HG02973 (cell line): ENCODE data around the gene CCNY.
A peak's percentile ranks its signal among the peaks of the same experiment; 100 is the strongest.
"Not testable (repeated sequence)": the region's sequence is repeated elsewhere in the genome, so short reads cannot be mapped to it uniquely, and the experiment has no call there.

Experiments
- ATAC-seq: cut with Tn5 transposase; IDR thresholded peaks from one replicate; pipeline ENCODE4 v1.9.1; 2021; ENCODE audit warnings: moderate library complexity; ENCODE audit not compliant: unreplicated experiment

The CCNY gene

DNA sequence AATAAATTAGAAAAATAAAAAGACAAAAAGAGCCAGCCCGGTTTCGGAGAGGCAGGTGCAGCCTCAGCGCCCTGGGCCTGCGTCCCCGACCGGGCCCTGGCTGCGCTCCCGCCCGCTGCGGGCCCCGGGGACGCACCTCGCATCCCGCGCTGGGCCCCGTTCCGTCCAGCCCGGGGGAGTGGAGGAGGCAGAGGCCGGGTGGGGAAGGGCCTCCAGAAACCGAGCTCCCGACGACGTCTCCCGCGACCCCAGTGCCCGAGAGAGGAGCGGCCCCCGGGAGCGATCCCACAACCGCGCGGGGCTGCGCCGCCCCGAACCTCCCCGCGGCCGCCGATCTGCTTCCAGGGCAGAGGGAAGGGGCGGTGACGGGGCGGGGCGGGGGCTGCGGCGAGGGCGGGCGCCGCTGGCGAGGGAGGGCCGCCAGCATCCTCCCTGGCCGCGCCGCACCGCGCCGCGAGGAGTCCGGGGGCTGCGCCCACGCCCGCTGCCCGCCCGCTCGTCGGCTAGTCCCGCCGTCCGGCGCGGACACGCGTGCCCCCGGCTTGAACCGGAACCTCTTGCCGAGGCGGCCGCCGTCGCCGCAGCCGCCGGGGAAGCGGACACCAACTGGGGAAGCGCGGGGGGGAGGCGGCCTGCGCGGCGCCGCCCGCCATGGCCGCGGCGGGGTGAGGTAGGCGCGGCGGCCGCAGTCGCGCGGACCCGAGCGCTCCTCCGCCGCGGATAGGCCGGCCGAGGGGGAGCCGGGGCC is at the start of gene CCNY:
Gene CCNY, plus strand, starts transcription at position 426 of the 748 bp plus-strand sequence. CDS start 545 bp downstream, outside the sequence.
- ATAC-seq, result peak; percentile 54

DNA sequence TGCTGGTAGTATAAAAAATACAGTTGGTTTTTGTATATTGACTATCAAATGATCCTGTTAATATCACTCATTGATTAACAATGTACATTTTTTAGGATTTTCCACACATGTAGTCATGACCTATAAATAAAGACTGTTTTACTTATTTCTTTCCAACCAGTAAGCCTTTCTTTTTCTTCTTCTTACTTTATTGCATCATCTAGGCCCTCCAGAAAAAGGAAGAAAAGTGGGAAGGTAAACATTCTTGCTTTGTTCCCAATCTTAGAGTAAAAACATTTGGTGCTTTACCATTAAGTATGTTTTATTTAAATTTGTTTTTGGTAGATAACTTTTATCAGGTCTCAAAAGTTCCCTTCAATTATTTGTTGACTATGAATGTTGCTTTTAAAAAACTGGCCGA is 47.1 kb upstream of the CCNY start:
- ATAC-seq, result no peak

DNA sequence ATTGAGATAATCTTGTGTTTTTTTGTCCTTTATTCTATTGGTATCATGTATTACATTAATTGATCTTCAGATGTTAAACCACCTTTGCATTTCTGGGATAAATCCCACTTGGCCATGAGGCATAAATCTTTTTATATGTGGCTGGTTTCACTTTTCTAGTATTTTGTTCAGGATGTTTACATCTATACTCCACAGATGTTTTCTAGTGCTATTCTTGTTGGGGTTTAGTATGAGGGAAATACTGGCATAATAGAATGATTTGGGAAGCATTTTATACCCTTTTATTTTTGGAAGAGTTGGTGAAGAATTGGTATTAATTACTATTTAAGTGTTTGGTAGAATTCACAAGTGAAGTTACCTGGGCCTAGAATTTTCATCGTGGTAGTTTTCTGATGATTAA is 41.8 kb upstream of the CCNY start:
- ATAC-seq, result no peak

DNA sequence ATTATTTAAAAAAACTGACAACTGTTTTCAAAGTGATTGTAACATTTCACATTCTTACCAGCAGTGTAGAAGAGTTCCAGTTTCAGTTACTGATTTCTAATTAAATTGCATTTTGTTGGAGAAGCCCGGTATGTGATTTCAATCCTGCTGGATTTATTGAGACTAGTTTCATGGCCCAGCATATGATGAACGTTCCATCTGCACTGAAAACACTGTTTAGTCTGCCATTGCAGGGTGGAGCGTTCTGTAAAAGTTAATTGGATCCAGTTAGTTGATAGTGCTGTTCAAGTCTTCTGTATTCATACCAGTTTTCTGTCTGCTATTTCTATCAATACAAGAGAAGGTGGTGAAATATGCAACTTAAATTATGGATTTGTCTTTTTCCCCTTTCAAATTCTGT is 37.3 kb upstream of the CCNY start:
- ATAC-seq, result no peak

DNA sequence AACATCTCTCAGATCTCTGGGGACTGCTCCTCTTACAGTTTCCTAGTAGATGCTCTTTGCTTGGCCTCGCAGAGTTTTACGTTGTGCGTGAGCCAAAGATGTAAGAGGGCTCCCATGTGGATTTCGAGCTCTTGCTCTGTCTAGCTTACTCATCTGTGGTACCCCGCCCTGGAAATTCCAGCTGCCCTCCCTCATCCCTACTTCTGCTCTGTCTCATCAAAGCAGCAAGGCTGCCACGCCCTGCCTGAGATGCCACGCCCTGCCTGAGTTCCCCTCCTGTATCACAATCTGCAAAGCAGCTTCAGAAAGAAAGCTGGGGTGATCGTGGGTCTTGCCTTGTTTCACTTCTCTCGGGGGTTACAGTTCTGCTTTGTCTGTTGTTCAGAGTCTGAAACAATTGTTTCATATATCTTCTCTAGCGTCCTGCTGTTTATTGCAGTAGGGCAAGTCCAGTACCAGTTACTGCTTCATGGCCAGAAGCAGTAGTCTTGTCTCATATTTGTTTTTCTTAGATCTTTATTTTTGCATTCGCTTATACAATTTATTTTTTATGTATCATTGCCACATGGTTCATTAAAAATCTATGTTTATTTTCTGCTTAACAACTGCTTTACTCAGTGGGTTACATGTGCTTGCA is 36.1 kb upstream of the CCNY start:
- peak; percentile 91 for ATAC-seq

DNA sequence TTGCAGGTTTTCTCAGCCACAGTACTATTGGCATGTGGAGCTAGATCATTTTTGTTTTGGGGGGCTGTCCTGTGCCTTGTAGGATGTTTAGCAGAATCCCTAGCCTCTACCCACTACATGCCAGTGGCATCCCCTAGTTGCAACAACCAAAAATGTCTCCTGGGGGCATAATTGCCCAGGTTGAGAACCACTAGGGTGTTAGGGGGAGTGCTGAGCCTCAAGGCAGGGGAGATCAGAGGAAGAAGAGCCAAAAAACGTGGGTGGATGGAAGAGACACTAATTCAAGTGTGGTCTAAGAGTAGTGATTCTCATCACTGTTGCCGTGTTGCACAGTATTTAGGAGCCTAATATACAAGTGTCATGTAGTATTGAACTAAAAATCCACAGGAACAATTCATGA is 31.7 kb upstream of the CCNY start:
- ATAC-seq, result no peak

DNA sequence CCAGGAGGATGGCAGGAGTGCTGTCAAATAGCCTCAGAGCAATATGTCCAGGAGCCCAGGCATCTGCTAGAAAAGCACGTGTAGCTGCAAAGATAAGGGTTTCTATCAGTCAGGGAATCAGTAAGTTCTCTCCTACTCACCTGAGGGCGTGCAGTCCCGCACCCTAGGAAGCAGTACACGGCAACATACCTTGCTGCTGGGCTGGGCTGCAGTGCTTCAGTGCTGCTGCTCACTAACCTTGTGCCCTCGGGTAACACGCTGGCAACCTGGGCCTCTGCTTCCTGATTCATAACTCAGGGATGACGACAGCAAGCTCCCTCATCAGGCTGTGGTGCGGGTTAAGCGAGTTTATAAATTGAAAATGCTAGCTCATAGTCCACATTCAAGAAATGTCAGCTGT is 29.5 kb upstream of the CCNY start:
- ATAC-seq, result no peak

DNA sequence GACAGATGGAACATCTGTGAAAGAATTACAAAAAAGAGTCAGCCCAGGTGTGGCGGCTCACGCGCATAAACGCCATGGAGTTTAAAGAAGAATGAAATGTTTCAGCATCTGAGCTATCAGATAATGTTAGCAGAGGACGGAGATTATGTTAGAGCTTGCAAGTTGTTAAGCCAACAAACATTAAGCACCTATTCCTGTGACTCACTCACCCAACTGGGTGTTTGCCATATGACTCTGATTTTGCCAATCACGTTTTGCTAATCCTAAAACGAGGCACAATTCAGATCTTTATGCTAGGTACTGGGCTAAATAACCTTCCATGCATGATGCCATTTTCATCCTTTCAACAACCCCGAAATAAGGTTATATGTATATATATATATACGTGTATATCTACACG is 29.0 kb upstream of the CCNY start:
- no peak for ATAC-seq

DNA sequence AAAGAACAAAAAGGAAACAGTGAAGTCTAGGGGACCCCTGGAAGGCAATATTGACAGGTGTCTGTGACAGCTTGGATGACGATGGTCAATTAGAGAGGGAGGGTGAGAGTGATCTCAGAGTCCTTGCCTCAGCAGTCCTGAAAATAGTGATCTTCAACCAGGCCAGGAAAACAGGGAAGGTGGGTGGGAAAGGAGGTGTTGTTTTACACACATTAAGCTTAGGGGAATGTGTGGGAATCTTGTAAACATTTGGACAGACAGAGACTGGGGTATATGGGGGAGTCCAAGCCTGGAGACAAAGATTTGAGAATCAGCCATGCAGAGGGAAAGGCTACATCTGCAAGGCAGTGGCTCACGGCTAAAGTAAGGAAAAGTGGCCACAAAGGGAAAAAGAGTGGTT is 27.5 kb upstream of the CCNY start:
- no peak for ATAC-seq

DNA sequence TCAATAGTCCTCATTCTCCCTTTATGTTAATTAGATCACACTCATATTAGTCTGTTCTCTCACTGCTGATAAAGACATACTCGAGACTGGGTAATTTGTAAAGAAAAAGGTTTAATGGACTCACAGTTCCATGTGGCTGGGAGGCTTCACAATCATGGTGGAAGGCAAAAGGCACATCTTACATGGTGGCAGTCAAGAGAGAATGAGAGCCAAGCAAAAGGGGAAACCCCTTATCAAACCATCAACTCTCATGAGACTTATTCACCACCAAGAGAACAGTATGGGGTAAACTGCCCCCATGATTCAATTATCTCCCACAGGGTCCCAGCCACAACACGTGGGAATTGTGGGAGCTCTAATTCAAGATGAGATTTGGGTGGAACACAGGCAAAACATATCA is 22.2 kb upstream of the CCNY start:
- not testable (repeated sequence) for ATAC-seq

DNA sequence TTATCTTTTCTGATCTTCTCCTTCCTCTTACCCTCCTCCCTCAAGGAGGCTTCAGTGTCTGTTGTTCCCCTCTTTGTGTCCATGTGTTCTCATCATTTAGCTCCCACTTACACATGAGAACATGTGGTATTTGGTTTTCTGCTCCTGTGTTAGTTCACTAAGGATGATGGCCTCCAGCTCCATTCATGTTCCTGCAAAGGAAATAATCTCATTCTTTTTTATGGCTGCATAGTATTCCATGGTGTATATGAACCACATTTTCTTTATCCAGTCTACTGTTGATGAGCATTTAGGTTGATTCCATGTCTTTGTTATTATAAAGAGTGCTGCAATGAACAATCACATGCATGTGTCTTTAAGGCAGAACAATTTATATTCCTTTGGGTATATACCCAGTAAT is 21.1 kb upstream of the CCNY start:
- not testable (repeated sequence) for ATAC-seq

DNA sequence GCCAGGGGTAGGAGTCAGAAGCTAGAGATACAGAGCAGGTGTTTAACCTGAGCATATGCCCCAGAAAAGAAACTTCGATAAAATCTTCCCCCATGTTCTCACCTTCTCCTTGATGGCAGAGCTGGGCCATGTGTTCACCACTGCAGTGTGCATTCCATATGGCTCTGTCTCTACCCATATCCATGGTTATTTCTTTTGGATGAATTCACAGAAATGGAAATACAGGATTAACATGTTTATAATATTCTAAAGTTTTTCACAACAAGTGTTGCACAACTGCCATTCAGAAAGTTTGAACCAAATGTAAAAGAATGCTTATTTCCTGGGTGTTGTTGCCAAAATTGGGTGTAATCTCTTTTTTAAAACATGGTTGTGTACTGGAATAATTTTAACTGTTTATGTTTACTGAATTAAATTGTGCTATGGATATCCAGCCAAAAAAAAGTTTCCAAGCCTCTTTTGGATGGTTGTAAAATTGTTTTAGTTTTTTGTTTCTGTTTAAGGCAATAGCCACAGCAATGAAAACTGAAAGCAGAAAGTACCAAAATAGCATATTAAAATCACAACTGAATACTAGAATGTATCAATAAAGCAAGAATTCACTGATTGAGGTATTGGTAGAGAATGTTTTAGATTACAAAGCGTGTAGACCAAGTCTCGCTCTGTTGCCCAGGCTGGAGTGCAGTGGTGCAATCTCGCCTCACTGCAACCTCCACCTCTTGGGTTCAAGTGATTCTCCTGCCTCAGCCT is 19.9 kb upstream of the CCNY start:
- ATAC-seq, result no peak

DNA sequence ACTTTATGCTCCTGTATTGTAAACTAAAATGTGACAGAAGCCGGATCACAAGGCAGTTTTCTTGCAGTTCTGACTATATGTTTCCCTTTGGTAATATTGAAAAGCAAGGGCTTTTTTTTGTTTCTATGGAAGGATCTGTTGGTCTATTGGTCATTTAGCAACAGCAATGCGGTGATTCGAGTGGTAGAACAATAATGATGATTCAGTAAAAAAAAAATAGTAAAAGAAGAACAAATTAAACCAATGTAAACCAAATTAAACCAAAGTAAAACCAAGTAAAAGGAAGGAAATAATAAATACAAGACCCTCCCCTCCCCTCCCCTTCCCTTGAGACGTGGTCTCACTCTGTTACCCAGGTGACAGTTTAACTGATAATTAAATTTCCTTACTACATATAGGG is 17.8 kb upstream of the CCNY start:
- ATAC-seq, result no peak

DNA sequence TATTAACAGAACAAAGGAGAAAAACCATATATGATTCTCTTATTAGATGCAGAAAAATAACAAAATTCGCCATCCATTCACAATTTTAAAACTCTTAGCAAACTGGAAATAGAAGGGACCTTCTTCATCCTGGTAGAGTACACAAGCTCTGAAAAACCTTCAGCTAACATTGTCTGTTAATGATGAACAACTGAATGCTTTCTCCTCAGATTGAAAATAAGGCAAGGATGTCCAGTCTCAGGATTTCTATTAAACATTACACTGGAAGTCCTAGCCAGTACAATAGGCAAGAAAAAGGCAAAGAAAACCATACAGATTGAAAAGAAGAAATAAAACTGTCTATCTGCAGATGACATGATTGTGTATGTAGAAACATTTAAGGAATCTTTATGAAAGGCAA is 16.0 kb upstream of the CCNY start:
- no peak for ATAC-seq

DNA sequence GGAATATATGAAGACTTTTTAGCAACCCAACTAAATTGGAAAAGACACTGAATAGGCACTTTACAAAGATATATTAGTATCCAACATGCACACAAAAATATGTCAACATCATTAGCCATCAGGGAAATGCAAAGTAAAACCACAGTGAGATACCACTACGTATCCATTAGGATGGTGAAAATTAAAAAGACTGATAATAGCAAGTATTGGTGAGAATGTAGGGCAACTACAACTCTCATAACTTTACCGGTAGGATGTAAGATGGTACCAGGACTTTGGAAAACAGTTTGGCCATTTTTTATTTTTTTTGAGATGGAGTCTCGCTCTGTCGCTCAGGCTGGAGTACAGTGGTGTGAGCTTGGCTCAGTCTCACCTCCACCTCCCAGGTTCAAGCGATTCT is 13.7 kb upstream of the CCNY start:
- ATAC-seq, result no peak

DNA sequence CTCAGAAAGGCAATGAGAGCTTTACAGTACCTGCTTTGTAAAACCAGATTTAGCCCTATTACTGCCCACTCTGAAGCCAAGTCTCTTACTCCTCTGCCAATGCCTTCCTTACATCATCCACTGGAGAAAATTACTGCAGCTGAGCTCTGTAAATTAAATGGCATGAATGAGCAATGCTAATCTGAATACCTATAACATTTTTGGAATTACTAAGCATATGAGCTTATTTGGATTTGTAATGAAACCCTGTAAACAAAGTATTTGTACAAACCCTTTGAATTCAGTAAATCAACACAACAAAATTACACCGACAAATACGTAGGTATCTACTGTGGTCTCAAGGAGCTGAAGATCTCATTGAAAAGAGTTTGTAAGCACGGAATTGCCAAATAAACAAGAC is 12.1 kb upstream of the CCNY start:
- no peak for ATAC-seq

DNA sequence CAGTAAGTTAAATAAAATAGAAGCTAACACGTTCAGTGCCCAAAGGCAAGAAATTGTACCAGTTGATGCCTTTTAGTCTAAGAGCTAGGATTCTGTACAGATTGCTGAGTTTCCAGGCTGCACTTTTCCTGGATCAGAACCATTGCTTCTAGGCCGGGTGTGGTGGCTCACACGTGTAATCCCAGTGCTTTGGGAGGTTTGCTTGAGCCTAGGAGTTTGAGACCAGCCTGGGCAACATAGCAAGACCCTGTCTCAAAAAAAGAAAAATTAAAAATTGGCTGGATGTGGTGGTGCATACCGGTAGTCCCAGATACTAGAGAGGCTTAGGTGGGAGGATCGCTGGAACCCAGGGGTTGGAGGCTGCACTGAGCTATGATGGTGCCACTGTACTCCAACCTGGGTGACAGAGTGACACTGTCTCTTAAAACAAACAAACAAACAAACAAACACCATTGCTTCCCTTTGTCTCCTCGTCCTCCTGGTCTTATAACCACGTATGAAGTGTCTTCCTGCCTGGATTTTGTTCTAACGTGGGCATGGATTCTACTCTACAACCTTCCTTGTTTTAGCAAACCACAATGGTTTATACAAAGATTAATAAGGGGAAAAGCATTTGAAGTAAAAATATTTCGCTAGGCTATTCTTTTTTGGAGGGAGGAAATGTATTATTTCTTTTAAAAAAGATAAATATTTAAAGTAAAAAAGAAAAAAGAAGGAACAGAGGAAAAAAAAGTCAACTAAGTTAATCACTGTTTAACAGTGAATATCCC is 9.7 kb upstream of the CCNY start:
- no peak for ATAC-seq

DNA sequence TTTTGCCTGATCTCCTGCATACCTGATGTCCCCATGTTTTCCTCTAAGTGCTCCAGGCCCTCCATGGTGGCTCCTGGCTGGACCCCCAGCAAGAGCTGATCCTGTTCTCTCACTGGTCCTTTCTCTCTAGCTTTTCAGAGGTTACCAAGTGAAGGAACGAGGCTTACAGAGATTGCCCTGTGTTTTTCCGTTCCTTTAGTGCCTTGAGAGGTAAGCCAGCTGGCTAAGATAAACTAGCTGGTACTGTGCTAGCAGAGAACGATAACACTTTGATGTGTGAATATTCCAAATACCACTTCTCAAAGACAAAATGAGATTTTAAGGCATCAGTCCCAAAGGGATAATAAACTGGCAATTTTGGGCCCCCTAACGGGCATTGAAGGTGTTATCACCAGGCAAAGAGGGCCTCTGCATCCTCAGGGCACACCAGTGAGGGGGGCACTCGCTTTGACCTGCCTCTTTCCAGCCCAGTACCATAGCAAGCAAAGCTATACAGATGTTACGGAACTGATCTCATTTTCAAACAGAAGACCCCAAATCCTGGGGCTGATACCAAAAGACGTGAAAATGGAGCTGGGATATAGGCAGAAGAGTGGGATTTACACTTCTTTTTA is 8.4 kb upstream of the CCNY start:
- ATAC-seq, result no peak

DNA sequence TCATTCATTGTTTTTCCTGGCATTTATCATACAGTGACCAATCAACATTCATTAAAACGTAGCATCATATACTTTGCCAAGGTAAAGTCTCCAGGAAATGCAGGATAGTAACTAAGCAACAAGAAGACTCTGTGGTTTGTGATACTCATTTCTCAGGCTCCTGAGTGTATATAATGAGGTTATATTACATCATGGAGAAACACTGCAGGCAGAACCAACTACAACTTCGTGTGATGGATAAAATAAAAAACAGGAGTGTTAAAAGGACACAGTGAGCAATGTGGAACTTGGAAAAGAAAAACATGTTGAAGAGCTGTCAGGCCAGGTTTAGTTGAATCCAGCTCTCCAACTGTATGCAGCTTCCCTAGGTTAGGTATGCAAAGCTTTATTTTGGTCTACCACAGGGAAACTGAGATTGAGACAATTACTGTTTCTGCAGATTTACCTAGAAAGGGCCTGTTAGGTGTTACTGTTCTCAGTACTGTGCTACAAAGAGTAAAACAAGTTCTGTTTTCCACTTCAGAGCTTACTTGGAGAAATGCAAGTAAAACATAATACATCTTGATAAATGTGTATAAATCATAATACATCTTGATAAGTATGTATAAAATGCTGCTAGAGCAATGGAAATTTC is 7.8 kb upstream of the CCNY start:
- peak; percentile 41 for ATAC-seq

DNA sequence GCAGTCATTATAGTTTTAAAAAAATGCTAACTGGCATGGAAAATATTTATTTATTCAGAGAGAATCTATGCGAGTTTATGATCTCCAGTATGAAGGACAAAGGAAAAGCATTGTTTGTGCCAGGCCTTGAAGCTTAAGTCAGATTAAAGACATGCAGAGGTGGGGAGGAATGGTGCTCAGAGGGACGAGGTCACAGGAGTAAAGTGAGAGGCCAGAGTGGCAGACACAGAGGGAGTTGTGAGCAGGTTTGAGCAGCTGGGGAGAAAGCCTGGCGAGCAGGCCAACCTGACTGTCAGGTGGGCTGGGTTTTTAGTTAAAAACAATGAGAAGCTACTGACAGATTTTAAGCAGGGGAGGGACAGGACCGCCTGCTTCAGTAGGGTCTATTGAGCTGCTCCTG is 6.8 kb upstream of the CCNY start:
- ATAC-seq, result no peak
